ENCODE results near the gene SEPTIN7.

SEPTIN7 gene

DNA sequence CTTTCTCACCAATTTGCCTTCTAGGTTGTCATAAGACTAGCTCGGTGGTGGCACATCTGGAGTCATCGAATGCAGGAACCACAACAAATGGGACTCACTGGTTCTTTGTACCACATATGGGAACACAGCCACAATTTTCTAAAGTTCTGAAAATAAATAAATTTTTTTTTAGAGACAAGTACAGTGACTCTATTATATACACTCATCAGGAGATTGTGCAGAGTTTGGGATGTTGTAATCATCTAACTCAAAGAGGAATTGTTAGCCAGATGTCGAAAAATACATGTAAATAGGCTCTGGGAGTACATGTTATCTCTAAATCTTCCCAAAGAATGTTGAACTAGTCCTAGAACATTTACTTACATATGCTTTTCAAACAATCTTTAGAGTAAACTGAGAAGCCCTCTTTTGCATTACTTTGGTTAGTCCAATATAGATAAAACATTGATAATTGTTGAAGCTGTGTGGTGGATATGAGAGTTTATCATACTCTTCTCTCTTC is 19.6 kb upstream of the SEPTIN7 start:
- Mint-ChIP-seq H3K27me3 (ENCODE audit: low read depth) (no peaks in the 10 kb centered on the region), H3K4me1 (no peaks in the 10 kb centered on the region), H3K27ac (no peak overlapping the region), H3K9me3 (no peaks in the 10 kb centered on the region), H3K36me3 (ENCODE audit: low read depth) (no peaks in the 10 kb centered on the region), H3K4me3 (no peak overlapping the region)
- TF ChIP-seq, protein P1, sequence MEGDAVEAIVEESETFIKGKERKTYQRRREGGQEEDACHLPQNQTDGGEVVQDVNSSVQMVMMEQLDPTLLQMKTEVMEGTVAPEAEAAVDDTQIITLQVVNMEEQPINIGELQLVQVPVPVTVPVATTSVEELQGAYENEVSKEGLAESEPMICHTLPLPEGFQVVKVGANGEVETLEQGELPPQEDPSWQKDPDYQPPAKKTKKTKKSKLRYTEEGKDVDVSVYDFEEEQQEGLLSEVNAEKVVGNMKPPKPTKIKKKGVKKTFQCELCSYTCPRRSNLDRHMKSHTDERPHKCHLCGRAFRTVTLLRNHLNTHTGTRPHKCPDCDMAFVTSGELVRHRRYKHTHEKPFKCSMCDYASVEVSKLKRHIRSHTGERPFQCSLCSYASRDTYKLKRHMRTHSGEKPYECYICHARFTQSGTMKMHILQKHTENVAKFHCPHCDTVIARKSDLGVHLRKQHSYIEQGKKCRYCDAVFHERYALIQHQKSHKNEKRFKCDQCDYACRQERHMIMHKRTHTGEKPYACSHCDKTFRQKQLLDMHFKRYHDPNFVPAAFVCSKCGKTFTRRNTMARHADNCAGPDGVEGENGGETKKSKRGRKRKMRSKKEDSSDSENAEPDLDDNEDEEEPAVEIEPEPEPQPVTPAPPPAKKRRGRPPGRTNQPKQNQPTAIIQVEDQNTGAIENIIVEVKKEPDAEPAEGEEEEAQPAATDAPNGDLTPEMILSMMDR (IDR thresholded peaks at IDR 0.05; ENCODE audit: unreplicated experiment in 3 of 3), result no peak

DNA sequence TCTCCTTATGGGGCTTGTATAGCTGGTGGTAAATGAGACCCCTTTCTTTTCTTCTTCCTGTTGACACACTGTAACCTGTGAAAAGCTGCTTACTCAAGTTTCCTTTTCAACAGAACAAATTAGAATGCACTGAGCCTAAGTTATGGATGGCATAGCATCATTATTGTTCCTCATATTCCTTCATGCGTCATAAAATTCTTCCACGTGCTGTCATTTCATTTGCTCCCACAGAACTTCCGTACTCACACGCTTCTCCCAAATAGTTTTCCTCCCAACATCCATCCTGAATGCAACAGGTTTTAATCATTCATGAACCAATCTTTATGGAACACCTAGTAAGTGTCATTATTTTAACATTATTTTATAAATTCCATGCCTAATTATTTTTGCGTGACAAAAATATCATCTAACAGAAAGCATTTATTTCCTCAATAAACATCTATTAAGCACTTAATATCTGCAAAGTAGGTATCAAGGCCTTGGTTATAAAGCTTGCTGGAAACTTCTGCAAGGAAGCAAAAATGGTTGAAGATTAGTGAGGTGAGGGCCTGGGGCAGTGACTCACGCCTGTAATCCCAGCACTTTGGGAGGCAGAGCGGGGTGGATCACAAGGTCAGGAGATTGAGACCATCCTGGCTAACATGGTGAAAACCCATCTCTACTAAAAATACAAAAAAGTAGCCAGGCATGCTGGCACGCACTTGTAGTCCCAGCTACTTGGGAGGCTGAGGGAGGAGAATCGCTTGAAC is 18.9 kb upstream of the SEPTIN7 start:
- H3K36me3 Mint-ChIP-seq (ENCODE audit: low read depth), result no peaks in the 10 kb centered on the region
- no peaks in the 10 kb centered on the region for H3K4me1 Mint-ChIP-seq
- no peak overlapping the region for H3K27ac Mint-ChIP-seq
- no peaks in the 10 kb centered on the region for H3K9me3 Mint-ChIP-seq
- H3K4me3 Mint-ChIP-seq, result no peak overlapping the region
- no peaks in the 10 kb centered on the region for H3K27me3 Mint-ChIP-seq (ENCODE audit: low read depth)
- TF ChIP-seq, protein P1 (IDR thresholded peaks at IDR 0.05; ENCODE audit: unreplicated experiment in 3 of 3), result no peak

DNA sequence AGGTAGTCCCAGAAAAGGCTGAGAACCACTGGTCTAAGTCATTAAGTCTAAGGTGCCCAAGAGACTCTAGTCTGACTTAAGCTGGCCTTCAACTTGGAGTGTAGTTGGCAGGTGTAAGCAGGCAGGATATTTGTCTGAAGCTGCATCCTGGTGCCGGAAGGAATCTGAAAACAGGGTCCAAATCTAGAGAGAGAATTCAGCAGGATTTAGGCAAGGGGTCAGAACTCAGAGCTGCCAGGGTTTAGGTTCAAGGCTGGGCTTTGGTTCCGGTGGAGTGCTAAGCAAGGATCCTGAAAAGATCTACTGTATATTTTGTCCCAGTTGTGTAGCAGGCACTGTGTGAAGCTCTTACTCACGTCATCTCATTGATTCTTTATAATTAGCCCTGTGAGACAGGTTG is 16.5 kb upstream of the SEPTIN7 start:
- H3K4me3 Mint-ChIP-seq, result no peak overlapping the region
- H3K27me3 Mint-ChIP-seq (ENCODE audit: low read depth), result no peaks in the 10 kb centered on the region
- TF ChIP-seq, protein P1 (IDR thresholded peaks at IDR 0.05; ENCODE audit: unreplicated experiment in 3 of 3), result no peak
- no peak overlapping the region for H3K27ac Mint-ChIP-seq
- peaks cover 5% of the 10 kb centered on the region for H3K9me3 Mint-ChIP-seq
- no peaks in the 10 kb centered on the region for H3K4me1 Mint-ChIP-seq
- H3K36me3 Mint-ChIP-seq (ENCODE audit: low read depth), result no peaks in the 10 kb centered on the region

DNA sequence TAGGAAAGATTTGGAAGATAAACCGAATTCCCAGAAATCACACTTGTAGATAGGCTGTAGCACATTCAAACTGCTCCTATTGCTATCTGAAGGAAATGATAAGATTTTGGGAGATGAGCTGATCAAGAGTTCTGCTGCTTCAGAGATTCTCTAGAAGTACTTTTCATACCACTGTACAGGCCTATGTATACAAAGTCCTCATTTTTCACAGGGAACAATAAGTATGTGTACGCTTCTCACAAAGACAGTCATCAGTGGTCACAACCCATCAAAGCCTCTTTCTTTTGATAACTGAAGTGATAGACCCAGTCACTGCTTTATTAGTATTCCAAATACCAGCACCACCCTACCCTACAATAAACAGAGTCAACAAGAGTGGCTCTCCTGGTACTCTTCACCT is 15.6 kb upstream of the SEPTIN7 start:
- Mint-ChIP-seq H3K27me3 (ENCODE audit: low read depth) (no peaks in the 10 kb centered on the region), H3K4me3 (no peak overlapping the region), H3K36me3 (ENCODE audit: low read depth) (no peaks in the 10 kb centered on the region), H3K27ac (no peak overlapping the region), H3K9me3 (peaks cover 9% of the 10 kb centered on the region), H3K4me1 (no peaks in the 10 kb centered on the region)
- TF ChIP-seq, protein P1 (IDR thresholded peaks at IDR 0.05; ENCODE audit: unreplicated experiment in 3 of 3), result no peak

DNA sequence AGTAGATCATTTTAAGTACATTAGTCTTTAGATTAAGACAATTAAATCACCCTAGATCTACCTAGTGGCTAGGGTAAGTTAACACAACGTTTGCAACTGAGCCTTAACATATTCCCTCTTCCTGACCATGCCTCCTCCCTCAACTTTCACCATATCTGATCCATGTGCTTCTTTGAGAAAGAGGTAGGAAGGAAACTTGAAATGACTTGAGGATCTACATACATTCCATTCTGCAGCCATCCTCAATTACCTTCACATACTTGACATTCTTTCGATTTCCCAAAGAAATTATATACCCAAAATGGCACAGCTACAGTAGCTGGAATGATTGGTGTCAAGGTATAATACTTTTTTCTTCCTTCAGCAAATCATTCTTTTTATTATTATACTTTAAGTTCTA is 12.9 kb upstream of the SEPTIN7 start:
- TF ChIP-seq, protein P1 (IDR thresholded peaks at IDR 0.05; ENCODE audit: unreplicated experiment in 3 of 3), result no peak
- peaks cover 3% of the 10 kb centered on the region for H3K4me1 Mint-ChIP-seq
- peaks cover 9% of the 10 kb centered on the region for H3K9me3 Mint-ChIP-seq
- H3K27me3 Mint-ChIP-seq (ENCODE audit: low read depth), result no peaks in the 10 kb centered on the region
- no peak overlapping the region for H3K27ac Mint-ChIP-seq
- H3K4me3 Mint-ChIP-seq, result no peak overlapping the region
- H3K36me3 Mint-ChIP-seq (ENCODE audit: low read depth), result no peaks in the 10 kb centered on the region

DNA sequence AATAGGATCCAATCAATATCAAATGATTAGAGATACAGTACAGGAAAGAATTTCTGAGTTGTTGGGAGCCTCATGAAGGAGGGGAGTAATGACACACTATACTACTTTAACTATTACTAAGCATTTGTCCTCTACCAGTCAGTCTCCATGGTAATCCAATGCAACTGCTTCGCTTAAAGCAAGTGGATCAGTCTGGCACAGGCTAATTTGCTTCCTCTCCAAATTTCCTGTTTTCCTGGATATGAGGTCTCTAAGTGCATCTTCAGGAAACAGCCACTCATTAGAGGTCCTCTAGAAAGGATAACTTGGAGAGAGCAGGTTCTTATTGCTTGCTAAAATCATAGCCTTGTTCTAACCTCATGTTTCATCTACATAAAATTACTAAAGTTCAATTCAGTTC is 8.4 kb upstream of the SEPTIN7 start:
- no peak overlapping the region for H3K4me3 Mint-ChIP-seq
- H3K9me3 Mint-ChIP-seq, result peaks cover 9% of the 10 kb centered on the region
- no peaks in the 10 kb centered on the region for H3K36me3 Mint-ChIP-seq (ENCODE audit: low read depth)
- H3K27ac Mint-ChIP-seq, result peak overlapping the region in 1 of 3 experiments; percentile 28
- H3K4me1 Mint-ChIP-seq, result peaks cover 14% of the 10 kb centered on the region
- no peaks in the 10 kb centered on the region for H3K27me3 Mint-ChIP-seq (ENCODE audit: low read depth)
- TF ChIP-seq, protein P1 (IDR thresholded peaks at IDR 0.05; ENCODE audit: unreplicated experiment in 3 of 3), result no peak

All from nephron (organoid).